SU-DHL-6 (cell line): ENCODE results near the gene AFF3.

ENCODE experiments used
- EZH2phosphoT487 ChIP-seq: fragments of 200-600 bp; sonication (generic), shearing (Covaris generic); conservative IDR thresholded peaks from 2 replicates; pipeline ENCODE4 v1.6.1; 2018; ENCODE audit warnings: mild to moderate bottlenecking, antibody characterized with exemption, low read length, moderate library complexity, mixed read lengths
- TF ChIP-seq, protein P1 (sequence below): fragments of 200-600 bp; sonication (generic); IDR thresholded peaks from one replicate; pipeline ENCODE4 v1.5.1; 2017; ENCODE audit warnings: antibody characterized with exemption, mild to moderate bottlenecking, low read length, moderate library complexity; ENCODE audit not compliant: insufficient read depth, poor library complexity, severe bottlenecking

DNA sequence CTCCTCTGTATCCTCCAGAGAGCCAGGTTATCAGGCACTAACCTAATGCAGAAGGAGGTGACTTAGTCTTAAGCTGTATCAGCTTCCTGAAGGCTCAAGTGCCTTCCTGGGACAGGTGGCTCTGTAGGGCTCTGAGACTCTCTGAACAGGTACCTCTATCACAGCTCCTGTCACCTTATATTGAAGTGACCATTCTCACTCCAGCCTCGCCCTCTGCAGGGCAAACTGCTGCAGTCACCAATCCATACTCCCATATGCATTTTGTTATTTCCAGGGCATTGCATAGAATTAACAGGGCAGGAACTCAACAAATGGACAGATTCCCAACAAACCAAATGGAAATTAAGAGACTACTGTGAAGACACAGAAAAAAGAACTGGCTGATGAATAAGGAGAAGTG is 449.6 kb downstream of the AFF3 start:
- TF ChIP-seq, protein P1, sequence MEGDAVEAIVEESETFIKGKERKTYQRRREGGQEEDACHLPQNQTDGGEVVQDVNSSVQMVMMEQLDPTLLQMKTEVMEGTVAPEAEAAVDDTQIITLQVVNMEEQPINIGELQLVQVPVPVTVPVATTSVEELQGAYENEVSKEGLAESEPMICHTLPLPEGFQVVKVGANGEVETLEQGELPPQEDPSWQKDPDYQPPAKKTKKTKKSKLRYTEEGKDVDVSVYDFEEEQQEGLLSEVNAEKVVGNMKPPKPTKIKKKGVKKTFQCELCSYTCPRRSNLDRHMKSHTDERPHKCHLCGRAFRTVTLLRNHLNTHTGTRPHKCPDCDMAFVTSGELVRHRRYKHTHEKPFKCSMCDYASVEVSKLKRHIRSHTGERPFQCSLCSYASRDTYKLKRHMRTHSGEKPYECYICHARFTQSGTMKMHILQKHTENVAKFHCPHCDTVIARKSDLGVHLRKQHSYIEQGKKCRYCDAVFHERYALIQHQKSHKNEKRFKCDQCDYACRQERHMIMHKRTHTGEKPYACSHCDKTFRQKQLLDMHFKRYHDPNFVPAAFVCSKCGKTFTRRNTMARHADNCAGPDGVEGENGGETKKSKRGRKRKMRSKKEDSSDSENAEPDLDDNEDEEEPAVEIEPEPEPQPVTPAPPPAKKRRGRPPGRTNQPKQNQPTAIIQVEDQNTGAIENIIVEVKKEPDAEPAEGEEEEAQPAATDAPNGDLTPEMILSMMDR = peak; percentile 17
- TF ChIP-seq EZH2phosphoT487 = no peak
